GM18517 (cell line): ENCODE results near the gene CD48.
A peak's percentile ranks its signal among the peaks of the same experiment; 100 is the strongest.
"Not testable (repeated sequence)": the region's sequence is repeated elsewhere in the genome, so short reads cannot be mapped to it uniquely, and the experiment has no call there.

ENCODE experiments used
- ATAC-seq: cut with Tn5 transposase; IDR thresholded peaks from one replicate; pipeline ENCODE4 v1.9.1; 2021; ENCODE audit warnings: mild to moderate bottlenecking, moderate library complexity; ENCODE audit not compliant: unreplicated experiment

The CD48 gene

GRCh38 chr1:160716013-160716412 lies 4.4 kb upstream of the CD48 start:
- ATAC-seq: no peak

GRCh38 chr1:160714034-160714648 lies 2.5 kb upstream of the CD48 start:
- not testable (repeated sequence) for ATAC-seq

- ATAC-seq: no peak
These were observed 1.5 kb upstream of the CD48 start for GRCh38 chr1:160713161-160713560.

GRCh38 chr1:160712525-160713080 lies 981 bp upstream of the CD48 start:
- peak; percentile 40 for ATAC-seq

- no peak for ATAC-seq
These were observed 383 bp downstream of the CD48 start for GRCh38 chr1:160711276-160711601.

GRCh38 chr1:160710517-160711252 lies 937 bp downstream of the CD48 start:
- no peak for ATAC-seq

GRCh38 chr1:160709715-160710114 lies 1.9 kb downstream of the CD48 start:
- no peak for ATAC-seq

GRCh38 chr1:160708801-160709200 lies 2.8 kb downstream of the CD48 start:
- peak; percentile 36 for ATAC-seq

- no peak for ATAC-seq
These were observed 3.5 kb downstream of the CD48 start for GRCh38 chr1:160708118-160708517.

- no peak for ATAC-seq
These were observed 4.2 kb downstream of the CD48 start for GRCh38 chr1:160707236-160708064.

GRCh38 chr1:160706526-160707235 lies 4.9 kb downstream of the CD48 start:
- no peak for ATAC-seq

- ATAC-seq: no peak
These were observed 5.9 kb downstream of the CD48 start for GRCh38 chr1:160705742-160706141.

GRCh38 chr1:160705212-160705621 lies 6.4 kb downstream of the CD48 start:
- not testable (repeated sequence) for ATAC-seq

- ATAC-seq: no peak
These were observed 7.4 kb downstream of the CD48 start for GRCh38 chr1:160704250-160704649.

- no peak for ATAC-seq
These were observed 9.5 kb downstream of the CD48 start for GRCh38 chr1:160702100-160702499.

GRCh38 chr1:160692390-160692789 lies 19.2 kb downstream of the CD48 start:
- not testable (repeated sequence) for ATAC-seq

- no peak for ATAC-seq
These were observed 26.4 kb downstream of the CD48 start for GRCh38 chr1:160685266-160685665.

GRCh38 chr1:160682983-160683865 lies 28.4 kb downstream of the CD48 start:
- peak; percentile 41 for ATAC-seq

GRCh38 chr1:160681891-160682140 lies 29.8 kb downstream of the CD48 start:
- no peak for ATAC-seq
